H9 (cell line): ENCODE measurements around the gene C6orf47. TPM values are rescaled to one million over a fixed set of nuclear protein-coding genes. Genes with fewer than 3 reads are reported as not detected.

Source experiments
- DNase-seq: peaks from one replicate; pipeline ENCODE4 v3.0.0-alpha.2; 2017
- H2AFZ ChIP-seq: one replicate; pipeline ENCODE4 v1.6.1; 2013; ENCODE audit warnings: mild to moderate bottlenecking, low read length, control low read depth, moderate library complexity
- H2AK5ac ChIP-seq: 2 replicates; pipeline ENCODE4 v1.6.1; 2013; ENCODE audit warnings: low read length, control low read depth, mixed read lengths; ENCODE audit not compliant: insufficient read length
- H2BK120ac ChIP-seq: one replicate; pipeline ENCODE4 v1.6.1; 2013; ENCODE audit warnings: low read depth, mild to moderate bottlenecking, low read length, control low read depth, inconsistent platforms; ENCODE audit not compliant: poor library complexity, severe bottlenecking
- H2BK12ac ChIP-seq: 2 replicates; pipeline ENCODE4 v1.6.1; 2013; ENCODE audit warnings: low read length, control low read depth, mixed read lengths, low read depth; ENCODE audit not compliant: insufficient read length
- H2BK15ac ChIP-seq: 2 replicates; pipeline ENCODE4 v1.6.1; 2013; ENCODE audit warnings: low read depth, low read length, control low read depth
- H2BK20ac ChIP-seq: one replicate; pipeline ENCODE4 v1.6.1; 2013; ENCODE audit warnings: low read depth, mild to moderate bottlenecking, low read length, control low read depth, inconsistent platforms; ENCODE audit not compliant: poor library complexity, severe bottlenecking
- H2BK5ac ChIP-seq: 2 replicates; pipeline ENCODE4 v1.6.1; 2013; ENCODE audit warnings: low read length, control low read depth, mixed read lengths; ENCODE audit not compliant: insufficient read length
- H3K14ac ChIP-seq: 2 replicates; pipeline ENCODE4 v1.6.1; 2013; ENCODE audit warnings: low read length, control low read depth; ENCODE audit not compliant: insufficient read depth
- H3K18ac ChIP-seq: 2 replicates; pipeline ENCODE4 v1.6.1; 2013; ENCODE audit warnings: low read depth, mild to moderate bottlenecking, mixed read lengths, low read length, control low read depth; ENCODE audit not compliant: insufficient read length
- H3K23ac ChIP-seq: 2 replicates; pipeline ENCODE4 v1.6.1; 2013; ENCODE audit warnings: low read length, control low read depth, mixed read lengths, low read depth; ENCODE audit not compliant: insufficient read length
- H3K23me2 ChIP-seq: 2 replicates; pipeline ENCODE4 v1.6.1; 2013; ENCODE audit warnings: low read depth, mild to moderate bottlenecking, mixed read lengths, low read length, control low read depth; ENCODE audit not compliant: insufficient read length, poor library complexity, severe bottlenecking
- H3K27ac ChIP-seq: 2 replicates; pipeline ENCODE4 v1.5.1; 2013; ENCODE audit warnings: low read length, control low read depth, mixed read lengths, low read depth; ENCODE audit not compliant: insufficient read length
- H3K27me3 ChIP-seq: 2 replicates; pipeline ENCODE4 v1.6.1; 2013; ENCODE audit warnings: low read length, control low read depth, inconsistent platforms; ENCODE audit not compliant: insufficient read depth
- H3K4ac ChIP-seq: 2 replicates; pipeline ENCODE4 v1.6.1; 2013; ENCODE audit warnings: low read depth, mild to moderate bottlenecking, control low read depth, inconsistent platforms, low read length, moderate library complexity
- H3K4me1 ChIP-seq: 2 replicates; pipeline ENCODE4 v1.6.1; 2013; ENCODE audit warnings: low read length, control low read depth, inconsistent platforms; ENCODE audit not compliant: insufficient read depth
- H3K4me2 ChIP-seq: 2 replicates; pipeline ENCODE4 v1.6.1; 2013; ENCODE audit warnings: low read length, control low read depth, mixed read lengths; ENCODE audit not compliant: insufficient read length, insufficient read depth
- H3K56ac ChIP-seq: 2 replicates; pipeline ENCODE4 v1.6.1; 2013; ENCODE audit warnings: low read depth, mild to moderate bottlenecking, mixed read lengths, low read length, control low read depth; ENCODE audit not compliant: insufficient read length
- H3K79me1 ChIP-seq: 2 replicates; pipeline ENCODE4 v1.6.1; 2013; ENCODE audit warnings: low read depth, mild to moderate bottlenecking, moderate library complexity, low read length, control low read depth, inconsistent platforms; ENCODE audit not compliant: insufficient read depth, poor library complexity, severe bottlenecking
- H3K79me2 ChIP-seq: 2 replicates; pipeline ENCODE4 v1.6.1; 2013; ENCODE audit warnings: low read length, control low read depth, inconsistent platforms; ENCODE audit not compliant: insufficient read depth
- H3K9ac ChIP-seq: 2 replicates; pipeline ENCODE4 v1.6.1; 2013; ENCODE audit warnings: low read length, control low read depth, mixed read lengths; ENCODE audit not compliant: insufficient read length; ENCODE audit errors: extremely low read depth
- H3K9me3 ChIP-seq: one replicate; pipeline ENCODE4 v1.6.1; 2013; ENCODE audit warnings: low read depth, low read length, inconsistent platforms; ENCODE audit not compliant: control insufficient read depth
- H3T11ph ChIP-seq: one replicate; pipeline ENCODE4 v1.6.1; 2013; ENCODE audit warnings: mild to moderate bottlenecking, low read length, control low read depth, inconsistent platforms
- H4K20me1 ChIP-seq: one replicate; pipeline ENCODE4 v1.6.1; 2013; ENCODE audit not compliant: control insufficient read depth, insufficient read length, insufficient read depth
- H4K5ac ChIP-seq: 2 replicates; pipeline ENCODE4 v1.6.1; 2013; ENCODE audit warnings: low read depth, mild to moderate bottlenecking, mixed read lengths, low read length, control low read depth; ENCODE audit not compliant: insufficient read length
- H4K8ac ChIP-seq: replicated peaks from 2 replicates; pipeline ENCODE4 v1.6.1; 2013; ENCODE audit warnings: low read length, control low read depth, mixed read lengths, low read depth; ENCODE audit not compliant: insufficient read length
- H4K91ac ChIP-seq: 2 replicates; pipeline ENCODE4 v1.6.1; 2013; ENCODE audit warnings: low read depth, mild to moderate bottlenecking, moderate library complexity, mixed read lengths, low read length, control low read depth; ENCODE audit not compliant: insufficient read length
- H3K27ac Mint-ChIP-seq, 3 experiments: 2 replicates in 2 of 3; 3 replicates in 1 of 3; pipeline ENCODE4 v1.8.0; 2020 to 2021; ENCODE audit warnings: mixed read lengths in 3 of 3, mild to moderate bottlenecking in 1 of 3, moderate library complexity in 1 of 3
- H3K27me3 Mint-ChIP-seq: 2 replicates; pipeline ENCODE4 v1.8.0; 2021; ENCODE audit warnings: low read depth, mild to moderate bottlenecking, moderate library complexity, mixed read lengths
- H3K36me3 Mint-ChIP-seq, 3 experiments: 2 replicates in 2 of 3; 3 replicates in 1 of 3; pipeline ENCODE4 v1.8.0; 2020 to 2021; ENCODE audit warnings: low read depth in 3 of 3, mixed read lengths in 3 of 3; ENCODE audit not compliant: insufficient read depth in 1 of 3
- H3K4me1 Mint-ChIP-seq, 2 experiments: 2 replicates each; pipeline ENCODE4 v1.8.0; 2020; ENCODE audit warnings: mixed read lengths in 2 of 2
- H3K4me3 Mint-ChIP-seq, 2 experiments: 2 replicates in 1 of 2; 3 replicates in 1 of 2; pipeline ENCODE4 v1.8.0; 2020 to 2021; ENCODE audit warnings: mild to moderate bottlenecking in 2 of 2, mixed read lengths in 2 of 2, moderate library complexity in 1 of 2
- H3K9me3 Mint-ChIP-seq, 2 experiments: 2 replicates in 1 of 2; 3 replicates in 1 of 2; pipeline ENCODE4 v1.8.0; 2020; ENCODE audit warnings: mild to moderate bottlenecking in 2 of 2, mixed read lengths in 2 of 2, moderate library complexity in 1 of 2
- WGBS: extraction: QIAGEN DNeasy Blood & Tissue Kit; methylation state at CpG from one replicate; pipeline ENCODE4 v1.1.7; 2013; ENCODE audit warnings: missing lambda C conversion rate, low lambda C conversion rate, mixed read lengths; ENCODE audit not compliant: insufficient read length; ENCODE audit errors: extremely low coverage; 5-methylcytosine and 5-hydroxymethylcytosine counted together
- total RNA-seq: library from RNA; stranded (reverse); gene quantifications from 2 replicates; pipeline ENCODE4 v1.2.1, GENCODE V29; 2021
- TF ChIP-seq, protein P1 (sequence below): fragments of 200-600 bp; sonication (generic); conservative IDR thresholded peaks from 3 replicates; pipeline ENCODE4 v1.8.0; 2021; ENCODE audit warnings: antibody characterized with exemption, mild to moderate bottlenecking

The C6orf47 gene
- total RNA-seq, 1 experiment from 2014 or later: 19.0 TPM

DNA sequence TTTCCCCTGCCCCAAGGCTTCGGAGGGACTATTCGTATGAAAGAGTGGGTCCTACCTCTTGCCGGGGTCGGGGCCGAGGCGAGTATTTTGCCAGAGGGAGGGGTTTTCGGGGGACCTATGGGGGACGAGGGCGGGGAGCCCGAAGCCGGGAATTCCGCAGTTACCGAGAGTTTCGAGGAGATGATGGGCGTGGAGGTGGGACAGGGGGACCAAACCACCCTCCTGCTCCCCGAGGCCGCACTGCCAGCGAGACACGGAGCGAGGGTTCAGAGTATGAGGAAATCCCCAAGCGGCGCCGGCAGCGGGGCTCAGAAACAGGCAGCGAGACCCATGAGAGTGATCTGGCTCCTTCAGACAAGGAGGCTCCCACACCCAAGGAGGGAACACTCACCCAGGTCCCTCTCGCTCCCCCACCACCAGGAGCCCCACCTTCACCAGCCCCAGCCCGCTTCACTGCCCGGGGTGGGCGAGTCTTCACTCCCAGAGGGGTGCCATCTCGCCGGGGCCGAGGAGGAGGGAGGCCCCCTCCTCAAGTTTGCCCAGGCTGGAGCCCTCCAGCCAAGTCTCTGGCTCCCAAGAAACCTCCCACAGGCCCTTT, 28.8 kb downstream of the C6orf47 start:
- Histone ChIP-seq H3T11ph (no peak overlapping the region), H2BK20ac (no peak overlapping the region), H3K18ac (no peak overlapping the region), H3K9me3 (no peaks in the 10 kb centered on the region), H4K20me1 (peaks cover 2% of the 10 kb centered on the region), H3K4me2 (no peak overlapping the region), H4K8ac (no peak overlapping the region), H3K4ac (no peak overlapping the region), H3K79me1 (peaks cover 3% of the 10 kb centered on the region), H3K4me1 (no peaks in the 10 kb centered on the region), H3K23me2 (no peaks in the 10 kb centered on the region), H2BK12ac (no peak overlapping the region), H4K5ac (no peak overlapping the region), H3K27ac (no peak overlapping the region), H3K9ac (no peak overlapping the region), H3K56ac (no peak overlapping the region), H2AK5ac (no peak overlapping the region), H3K79me2 (no peaks in the 10 kb centered on the region), H2AFZ (no peak overlapping the region), H3K14ac (no peak overlapping the region), H2BK5ac (no peak overlapping the region), H3K27me3 (no peaks in the 10 kb centered on the region), H3K23ac (no peak overlapping the region), H4K91ac (no peak overlapping the region), H2BK120ac (no peak overlapping the region), H2BK15ac (no peak overlapping the region)
- H3K4me3 Mint-ChIP-seq: no peak overlapping the region
- peaks cover 0 to 3% of the 10 kb centered on the region in 2 experiments; a peak in 1 of 4 replicates for H3K4me1 Mint-ChIP-seq
- TF ChIP-seq, protein P1, sequence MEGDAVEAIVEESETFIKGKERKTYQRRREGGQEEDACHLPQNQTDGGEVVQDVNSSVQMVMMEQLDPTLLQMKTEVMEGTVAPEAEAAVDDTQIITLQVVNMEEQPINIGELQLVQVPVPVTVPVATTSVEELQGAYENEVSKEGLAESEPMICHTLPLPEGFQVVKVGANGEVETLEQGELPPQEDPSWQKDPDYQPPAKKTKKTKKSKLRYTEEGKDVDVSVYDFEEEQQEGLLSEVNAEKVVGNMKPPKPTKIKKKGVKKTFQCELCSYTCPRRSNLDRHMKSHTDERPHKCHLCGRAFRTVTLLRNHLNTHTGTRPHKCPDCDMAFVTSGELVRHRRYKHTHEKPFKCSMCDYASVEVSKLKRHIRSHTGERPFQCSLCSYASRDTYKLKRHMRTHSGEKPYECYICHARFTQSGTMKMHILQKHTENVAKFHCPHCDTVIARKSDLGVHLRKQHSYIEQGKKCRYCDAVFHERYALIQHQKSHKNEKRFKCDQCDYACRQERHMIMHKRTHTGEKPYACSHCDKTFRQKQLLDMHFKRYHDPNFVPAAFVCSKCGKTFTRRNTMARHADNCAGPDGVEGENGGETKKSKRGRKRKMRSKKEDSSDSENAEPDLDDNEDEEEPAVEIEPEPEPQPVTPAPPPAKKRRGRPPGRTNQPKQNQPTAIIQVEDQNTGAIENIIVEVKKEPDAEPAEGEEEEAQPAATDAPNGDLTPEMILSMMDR: no peak
- no peaks in the 10 kb centered on the region for H3K9me3 Mint-ChIP-seq
- H3K27ac Mint-ChIP-seq: peak overlapping the region in 2 of 3 experiments; percentile 68 to 81; a peak in 2 of 7 replicates
- H3K36me3 Mint-ChIP-seq: peaks cover 80 to 100% (median 100%) of the 10 kb centered on the region in 3 experiments
- WGBS: no CpG with 5 or more reads among the region's 32 CpGs
- no peaks in the 10 kb centered on the region; the same call in 1 of the 2 replicates for H3K27me3 Mint-ChIP-seq
- DNase-seq: no peak
